Parathyroid adenoma (tissue), 2 donors: Measurements from ENCODE around the gene TCAP.

Source experiments
- H2AFZ ChIP-seq: fragments of 300-600 bp; sonication (generic); one replicate; pipeline ENCODE4 v1.7.0; 2017; ENCODE audit warnings: antibody characterized with exemption, mild to moderate bottlenecking
- H3K27ac ChIP-seq: fragments of 300-600 bp; sonication (generic); one replicate; pipeline ENCODE4 v1.7.0; 2017
- H3K27me3 ChIP-seq: fragments of 300-600 bp; sonication (generic); one replicate; pipeline ENCODE4 v1.7.0; 2017; ENCODE audit warnings: low read length; ENCODE audit not compliant: control insufficient read depth, insufficient read depth
- H3K36me3 ChIP-seq: fragments of 300-600 bp; sonication (generic); one replicate; pipeline ENCODE4 v1.7.0; 2017; ENCODE audit warnings: low read length; ENCODE audit not compliant: control insufficient read depth, insufficient read depth
- H3K4me1 ChIP-seq: fragments of 300-600 bp; sonication (generic); one replicate; pipeline ENCODE4 v1.7.0; 2017; ENCODE audit warnings: control low read depth
- H3K4me2 ChIP-seq: fragments of 300-600 bp; sonication (generic); one replicate; pipeline ENCODE4 v1.7.0; 2017; ENCODE audit warnings: low read length
- H3K4me3 ChIP-seq: fragments of 300-600 bp; sonication (generic); one replicate; pipeline ENCODE4 v1.7.0; 2017; ENCODE audit warnings: low read depth, low read length
- H3K79me2 ChIP-seq: fragments of 300-600 bp; sonication (generic); one replicate; pipeline ENCODE4 v1.7.0; 2017; ENCODE audit warnings: control low read depth
- H3K9ac ChIP-seq: fragments of 300-600 bp; sonication (generic); one replicate; pipeline ENCODE4 v1.7.0; 2017; ENCODE audit warnings: mild to moderate bottlenecking
- H3K9me3 ChIP-seq: fragments of 300-600 bp; sonication (generic); one replicate; pipeline ENCODE4 v1.7.0; 2017; ENCODE audit warnings: low read length; ENCODE audit not compliant: control insufficient read depth
- CTCF ChIP-seq: fragments of 300-600 bp; sonication (generic); IDR thresholded peaks from one replicate; pipeline ENCODE4 v1.7.0; 2017; ENCODE audit warnings: antibody characterized with exemption, mild to moderate bottlenecking
- donor health status: primary hyperparathyroidism.

The TCAP gene

GRCh38 chr17:39679521-39680192, 14.5 kb downstream of the TCAP start:
- Histone ChIP-seq H3K27ac (peak overlapping the region; percentile 91), H3K27me3 (no peaks in the 10 kb centered on the region), H3K79me2 (no peaks in the 10 kb centered on the region), H3K36me3 (no peaks in the 10 kb centered on the region), H3K4me2 (no peak overlapping the region), H2AFZ (no peak overlapping the region), H3K9ac (no peak overlapping the region), H3K9me3 (no peaks in the 10 kb centered on the region), H3K4me3 (no peak overlapping the region), H3K4me1 (peaks cover 38% of the 10 kb centered on the region)
- TF ChIP-seq CTCF, result no peak

- no peak overlapping the region for H3K27ac ChIP-seq
- no peak overlapping the region for H3K4me3 ChIP-seq
- no peaks in the 10 kb centered on the region for H3K79me2 ChIP-seq
- no peak for TF ChIP-seq CTCF
- H3K9ac ChIP-seq, result no peak overlapping the region
- peaks cover 4% of the 10 kb centered on the region for H3K4me1 ChIP-seq
- H3K4me2 ChIP-seq, result no peak overlapping the region
- no peak overlapping the region for H2AFZ ChIP-seq
- no peaks in the 10 kb centered on the region for H3K36me3 ChIP-seq
- H3K27me3 ChIP-seq, result no peaks in the 10 kb centered on the region
- no peaks in the 10 kb centered on the region for H3K9me3 ChIP-seq
These were observed 18.3 kb downstream of the TCAP start for GRCh38 chr17:39683295-39683939.

GRCh38 chr17:39684369-39685192, 19.4 kb downstream of the TCAP start:
- Histone ChIP-seq H3K79me2 (no peaks in the 10 kb centered on the region), H3K4me3 (no peak overlapping the region), H3K27me3 (no peaks in the 10 kb centered on the region), H3K27ac (no peak overlapping the region), H3K9ac (no peak overlapping the region), H3K9me3 (no peaks in the 10 kb centered on the region), H3K36me3 (no peaks in the 10 kb centered on the region), H2AFZ (no peak overlapping the region), H3K4me1 (peaks cover 8% of the 10 kb centered on the region), H3K4me2 (no peak overlapping the region)
- TF ChIP-seq CTCF, result no peak

- Histone ChIP-seq H3K79me2 (no peaks in the 10 kb centered on the region), H3K4me3 (peak overlapping the region; percentile 100), H3K27ac (peak overlapping the region; percentile 97), H3K4me1 (peaks cover 8% of the 10 kb centered on the region), H3K36me3 (no peaks in the 10 kb centered on the region), H2AFZ (peak overlapping the region; percentile 98), H3K9me3 (no peaks in the 10 kb centered on the region), H3K4me2 (peak overlapping the region; percentile 93), H3K9ac (no peak overlapping the region), H3K27me3 (no peaks in the 10 kb centered on the region)
- TF ChIP-seq CTCF, result no peak
These were observed 22.0 kb downstream of the TCAP start for GRCh38 chr17:39687101-39687545.
